Measurements from ENCODE around the gene PRDM11.

Gene PRDM11

GRCh38 chr11:45282081-45282480 is 135.6 kb downstream of the PRDM11 start:
- ATAC-seq (ENCODE audit: low read depth): no peak
- H3K4me1 ChIP-seq (ENCODE audit: insufficient read depth, poor library complexity, severe bottlenecking): no peaks in the 10 kb centered on the region
- H3K27ac ChIP-seq (ENCODE audit: poor library complexity, severe bottlenecking): no peak overlapping the region
- H3K9me3 ChIP-seq (ENCODE audit: severe bottlenecking): no peaks in the 10 kb centered on the region
- H3K27me3 ChIP-seq (ENCODE audit: insufficient read depth, poor library complexity, severe bottlenecking): peaks cover 32% of the 10 kb centered on the region
- H3K36me3 ChIP-seq (ENCODE audit: low read depth): no peaks in the 10 kb centered on the region
- DNase-seq (ENCODE audit: low spot score): no peak
- TF ChIP-seq CTCF (IDR thresholded peaks at IDR 0.05; ENCODE audit: poor library complexity, severe bottlenecking): no peak
- H3K4me3 ChIP-seq (ENCODE audit: severe bottlenecking): no peak overlapping the region

Measured in RWPE2 (cell line).